Placental epithelial cell (primary cell): ENCODE results near the gene IFI44L. TPM values are rescaled to one million over a fixed set of nuclear protein-coding genes. Genes with fewer than 3 reads are reported as not detected.

ENCODE experiments used
- total RNA-seq: library from RNA; depleted of rRNA; stranded (reverse); fragments of >200 nt; gene quantifications from 2 replicates; pipeline ENCODE4 v1.2.3, GENCODE V29; 2012

The IFI44L gene
- under 0.01 and 0.11 TPM in 2 replicates for total RNA-seq

DNA sequence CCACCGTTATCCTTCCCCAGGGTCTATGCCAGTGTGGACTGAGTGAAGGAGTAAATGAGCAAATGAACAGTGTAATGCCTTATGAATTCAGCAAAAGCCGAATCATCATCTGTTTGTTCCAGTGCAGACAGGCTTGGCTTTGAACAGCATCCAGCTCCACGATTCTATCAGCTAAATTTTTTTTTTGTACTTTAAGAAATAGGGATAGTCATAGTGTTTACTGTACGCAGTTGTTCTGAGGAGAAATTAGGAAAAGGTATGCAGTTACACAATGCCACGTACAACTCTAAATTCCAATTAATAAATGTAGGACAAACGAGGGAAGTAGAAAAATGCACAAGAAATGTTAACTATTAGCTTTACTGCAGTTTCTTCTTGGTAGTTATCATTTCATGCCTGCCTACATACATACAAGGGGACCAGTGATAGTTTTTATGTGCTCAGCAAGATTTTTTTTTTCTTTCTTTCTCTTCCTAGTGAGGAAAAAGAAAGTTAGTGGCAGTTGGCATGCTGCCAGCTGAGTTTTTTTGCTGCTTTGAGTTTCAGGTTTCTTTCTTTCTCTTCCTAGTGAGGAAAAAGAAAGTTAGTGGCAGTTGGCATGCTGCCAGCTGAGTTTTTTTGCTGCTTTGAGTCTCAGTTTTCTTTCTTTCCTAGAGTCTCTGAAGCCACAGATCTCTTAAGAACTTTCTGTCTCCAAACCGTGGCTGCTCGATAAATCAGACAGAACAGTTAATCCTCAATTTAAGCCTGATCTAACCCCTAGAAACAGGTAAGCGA lies at the start of gene IFI44L:
IFI44L (plus strand) TSS at position 646 of the 777 bp plus-strand sequence. CDS start 7,468 bp downstream, outside the sequence.

DNA sequence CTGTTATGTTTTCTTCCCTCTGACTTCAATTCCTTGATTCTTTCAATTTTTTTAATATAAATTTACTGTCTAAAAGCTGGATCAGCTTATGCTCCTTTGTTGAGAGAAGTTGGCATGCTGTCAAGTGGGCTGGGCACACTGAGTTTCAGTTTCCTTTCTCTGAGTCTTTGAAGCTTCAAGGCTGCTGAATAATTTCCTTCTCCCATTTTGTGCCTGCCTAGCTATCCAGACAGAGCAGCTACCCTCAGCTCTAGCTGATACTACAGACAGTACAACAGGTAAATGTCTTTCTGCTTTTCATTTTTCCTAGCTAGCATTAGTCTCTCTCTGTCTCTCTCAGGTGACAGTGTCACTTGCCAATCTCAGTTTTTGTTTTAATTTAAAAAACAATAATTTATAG lies 29.4 kb downstream of the IFI44L start, which contains the start of gene IFI44:
IFI44 (plus strand) TSS at position 204 of the 400 bp plus-strand sequence. CDS start 365 bp downstream, outside the sequence.

Other genes starting within 250 kb of the IFI44L start
- 1.6 and 8.2 TPM in 2 replicates for gene PTGFR, start 129.5 kb upstream of the IFI44L start, total RNA-seq
- gene IFI44, start 29.4 kb downstream of the IFI44L start, total RNA-seq: under 0.01 TPM in 1 of 2 replicates, not detected in the other